NCI-H187 treated with DMSO at 0.1 percent for 48 hours (cell line): ENCODE results near the gene SAPCD1.
"Not testable (repeated sequence)": the region's sequence is repeated elsewhere in the genome, so short reads cannot be mapped to it uniquely, and the experiment has no call there.

ENCODE experiments used
- DNase-seq: peaks from one replicate; lab custom pipeline; 2025; lab: John Stamatoyannopoulos, UW

The SAPCD1 gene

DNA sequence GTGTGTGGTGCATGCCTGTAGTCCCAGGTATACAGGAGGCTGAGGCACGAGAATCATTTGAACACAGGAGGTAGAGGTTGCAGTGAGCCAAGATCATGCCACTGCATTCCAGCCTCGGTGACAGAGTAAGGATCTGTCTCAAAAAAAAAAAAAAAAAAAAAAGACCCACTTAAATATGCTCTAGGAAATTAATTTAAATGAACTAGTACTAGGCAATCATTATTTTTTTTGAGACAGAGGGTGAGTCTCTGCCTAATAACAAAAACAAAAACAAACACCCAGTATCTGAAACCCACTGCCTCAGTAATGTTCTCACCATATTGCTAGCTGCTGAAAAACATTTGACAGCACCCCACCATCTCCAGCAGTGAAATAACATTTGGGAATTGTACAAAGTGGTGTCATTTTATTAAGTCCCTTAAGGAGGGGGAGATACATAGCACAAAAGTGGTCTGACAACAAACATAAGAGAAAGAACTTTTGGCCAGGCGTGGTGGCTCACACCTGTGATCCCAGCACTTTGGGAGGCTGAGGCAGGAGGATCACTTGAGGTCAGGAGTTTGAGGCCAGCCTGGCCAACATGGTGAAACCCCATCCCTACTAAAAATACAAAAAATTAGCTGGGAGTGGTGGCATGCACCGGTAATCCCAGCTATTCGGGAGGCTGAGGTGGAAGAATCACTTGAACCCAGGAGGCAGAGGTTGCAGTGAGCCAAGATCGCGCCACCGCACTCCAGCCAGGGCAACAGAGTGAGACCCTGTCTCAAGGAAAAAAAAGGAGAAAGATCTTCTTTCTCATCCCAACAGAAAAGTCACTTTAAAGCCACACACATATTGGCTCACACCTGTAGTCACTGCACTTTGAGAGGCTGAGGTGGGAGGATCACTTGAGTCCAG, 38.8 kb downstream of the SAPCD1 start:
- not testable (repeated sequence) for DNase-seq

DNA sequence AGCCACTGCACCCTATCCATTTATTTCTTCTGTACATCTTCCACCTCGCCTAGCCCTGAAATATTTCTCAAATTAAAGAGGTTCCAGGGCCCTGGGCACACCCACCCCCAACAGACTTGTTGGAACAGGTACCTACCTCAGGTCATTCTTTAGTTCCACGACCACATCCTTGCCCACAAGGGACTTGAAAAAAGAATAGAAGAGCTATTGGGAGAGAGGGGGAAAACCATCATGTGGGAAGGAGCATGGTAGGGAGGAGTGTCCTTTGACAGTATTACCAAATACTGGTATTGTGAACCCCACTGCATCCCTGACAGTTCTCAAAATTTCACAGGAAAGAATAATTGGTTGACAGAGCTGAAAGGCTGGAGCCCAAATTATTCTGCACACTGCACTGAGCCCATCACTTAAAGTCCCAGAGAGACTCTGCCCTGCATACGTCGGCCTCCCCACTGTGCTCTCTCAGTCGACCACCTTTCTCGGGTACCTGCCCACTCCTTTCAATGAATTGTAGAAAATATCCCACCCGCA, 43.5 kb downstream of the SAPCD1 start:
- no peak for DNase-seq

DNA sequence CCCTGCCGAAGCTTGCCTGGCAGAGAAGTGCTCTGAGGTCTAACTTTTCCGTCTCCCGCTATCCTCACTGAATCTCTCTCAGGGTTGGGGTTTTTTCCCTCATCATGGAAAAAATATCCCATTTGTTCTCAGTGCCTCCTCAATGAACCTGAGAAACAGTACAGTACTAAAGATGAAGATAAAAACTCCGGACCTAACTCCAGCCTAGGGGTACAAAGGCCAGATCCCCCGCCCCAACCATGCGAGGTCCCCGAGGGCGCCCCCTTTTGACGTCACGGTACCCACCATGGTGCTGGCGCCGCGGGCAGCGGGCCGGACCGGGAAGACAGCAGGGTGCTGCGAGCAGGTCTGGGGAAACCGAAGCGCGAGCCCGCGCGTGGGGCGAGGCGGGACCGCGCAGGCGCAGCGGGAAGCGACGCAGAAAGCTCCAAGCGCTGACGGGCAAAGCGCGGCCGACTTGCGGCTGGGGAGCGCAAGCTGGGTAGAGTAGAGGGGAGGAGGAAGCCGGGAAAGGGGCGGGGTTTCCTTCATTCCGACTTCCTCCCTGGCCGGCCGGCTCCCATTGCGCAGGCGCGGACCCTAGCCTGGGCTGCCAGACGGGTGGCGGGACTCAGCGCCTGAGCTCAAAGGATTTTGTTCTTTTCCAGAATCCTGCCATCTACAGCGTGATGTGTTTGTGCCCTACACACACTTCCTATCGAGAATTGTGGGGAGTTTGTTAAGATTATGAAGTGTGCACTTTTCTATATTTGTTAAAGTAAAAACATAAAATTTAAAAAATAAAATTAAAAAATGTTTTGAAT, 44.2 kb downstream of the SAPCD1 start, which contains the start of gene LSM2:
Gene LSM2, minus strand, starts transcription at position 497 of the 803 bp plus-strand sequence. Its CDS starts 209 bp downstream, at position 288.
- DNase-seq = peak; percentile 75

DNA sequence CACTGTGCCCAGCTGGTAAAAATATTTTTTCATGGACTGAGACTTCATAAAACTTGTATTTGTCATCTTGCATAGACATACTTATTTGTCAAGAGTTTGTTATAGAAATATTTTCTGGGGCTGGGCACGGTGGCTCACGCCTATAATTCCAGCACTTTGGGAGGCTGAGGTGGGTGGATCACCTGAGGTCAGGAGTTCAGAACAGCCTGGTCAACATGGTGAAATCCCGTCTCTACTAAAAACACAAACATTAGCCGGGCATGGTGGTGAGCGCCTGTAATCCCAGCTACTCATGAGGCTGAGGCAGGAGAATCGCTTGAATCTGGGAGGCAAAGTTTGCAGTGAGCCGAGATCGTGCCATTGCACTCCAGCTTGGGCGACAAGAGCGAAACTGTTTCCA, 46.1 kb downstream of the SAPCD1 start:
- not testable (repeated sequence) for DNase-seq

DNA sequence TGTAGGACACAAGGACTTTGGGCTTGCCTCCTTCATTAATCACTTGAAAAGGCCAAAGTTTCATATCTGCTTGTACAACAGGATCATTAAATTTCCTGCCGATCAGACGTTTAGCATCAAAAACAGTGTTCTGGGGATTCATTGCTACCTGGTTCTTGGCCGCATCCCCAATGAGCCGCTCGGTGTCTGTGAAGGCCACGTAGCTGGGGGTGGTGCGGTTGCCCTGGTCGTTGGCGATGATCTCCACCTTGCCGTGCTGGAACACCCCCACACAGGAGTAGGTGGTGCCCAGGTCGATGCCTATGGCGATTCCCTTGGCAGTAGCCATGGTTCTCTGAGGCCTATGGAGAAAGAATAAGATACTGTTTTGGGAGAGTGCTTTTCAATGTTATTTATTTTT, 49.2 kb downstream of the SAPCD1 start:
- DNase-seq = no peak

DNA sequence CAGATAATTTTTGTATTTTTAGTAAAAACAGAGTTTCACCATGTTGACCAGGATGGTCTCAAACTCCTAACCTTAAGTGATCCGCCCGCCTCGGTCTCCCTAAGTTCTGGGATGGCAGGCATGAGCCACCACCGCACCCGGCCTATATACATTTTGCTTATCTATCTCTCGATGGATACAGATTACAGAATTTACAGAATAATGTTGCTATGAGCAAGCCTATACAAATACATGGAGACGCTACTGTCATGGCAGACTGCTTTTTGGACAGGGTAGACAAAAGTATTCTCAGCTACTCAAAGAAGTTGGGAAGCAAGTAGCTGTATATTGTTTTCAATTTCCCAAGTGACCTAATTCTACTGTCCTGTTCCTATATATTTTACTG, 51.0 kb downstream of the SAPCD1 start:
- no peak for DNase-seq
